ENCODE data around the gene ETV4. TPM values are rescaled to one million over a fixed set of nuclear protein-coding genes. Genes with fewer than 3 reads are reported as not detected.
A peak's percentile ranks its signal among the peaks of the same experiment; 100 is the strongest.

Gene ETV4
- total and polyA plus RNA-seq, 2 of the 13 experiments (the other 11 are each of a cell fraction or from before 2014, with no cell fraction given) = 128 to 330 TPM

GRCh38 chr17:43576563-43577229 lies 30.6 kb upstream of the ETV4 start (continued):
- peak; percentile 76; the same call in 1 of the 2 replicates for TF ChIP-seq STAT6 (CRISPR knock-in tag; IDR thresholded peaks at IDR 0.05; ENCODE audit: borderline replicate concordance)
- peak; percentile 51 for TF ChIP-seq FOXO1 (CRISPR knock-in tag; IDR thresholded peaks at IDR 0.05)
- no peak for TF ChIP-seq HIC2 (CRISPR knock-in tag; IDR thresholded peaks at IDR 0.05; ENCODE audit: low read depth)
- no peak for TF ChIP-seq ZNF207 (IDR thresholded peaks at IDR 0.05; ENCODE audit: borderline replicate concordance)
- no peak for TF ChIP-seq ZNF672 (CRISPR knock-in tag; IDR thresholded peaks at IDR 0.05)
- TF ChIP-seq SPEN (CRISPR knock-in tag; IDR thresholded peaks at IDR 0.05; ENCODE audit: low read depth) = 0 out of 2 replicates have a peak, but pooled peaks have one; percentile 42
- peak; percentile 47; the same call in 1 of the 2 replicates for TF ChIP-seq ZSCAN25 (CRISPR knock-in tag; IDR thresholded peaks at IDR 0.05)
- no peak for TF ChIP-seq ISL2 (CRISPR knock-in tag; IDR thresholded peaks at IDR 0.05)
- TF ChIP-seq MAZ (IDR thresholded peaks at IDR 0.05; ENCODE audit: borderline replicate concordance, low read depth, low read length) = peak; percentile 87
- peak; percentile 55; the same call in 1 of the 2 replicates for TF ChIP-seq MAZ (CRISPR knock-in tag; IDR thresholded peaks at IDR 0.05; ENCODE audit: low read depth)
- TF ChIP-seq PREB (CRISPR knock-in tag; IDR thresholded peaks at IDR 0.05) = no peak
- no peak for TF ChIP-seq ZNF232 (CRISPR knock-in tag; IDR thresholded peaks at IDR 0.05; ENCODE audit: borderline replicate concordance)
- TF ChIP-seq ZNF235 (CRISPR knock-in tag; IDR thresholded peaks at IDR 0.05; ENCODE audit: borderline replicate concordance) = no peak
- no peak for TF ChIP-seq HMGA1 (CRISPR knock-in tag; conservative IDR thresholded peaks at IDR 0.05)
- TF ChIP-seq ZFP62 (CRISPR knock-in tag; IDR thresholded peaks at IDR 0.05) = no peak
- no peak for TF ChIP-seq RFX5 (IDR thresholded peaks at IDR 0.05; ENCODE audit: low read depth, low read length)
- no peak for TF ChIP-seq PBX2 (CRISPR knock-in tag; IDR thresholded peaks at IDR 0.05)
- TF ChIP-seq ZNF704 (CRISPR knock-in tag; IDR thresholded peaks at IDR 0.05; ENCODE audit: borderline replicate concordance) = 0 out of 2 replicates have a peak, but pooled peaks have one; percentile 58
- no peak for TF ChIP-seq TMF1 (CRISPR knock-in tag; IDR thresholded peaks at IDR 0.05; ENCODE audit: low read depth)
- 0 out of 2 replicates have a peak, but pooled peaks have one; percentile 25 for TF ChIP-seq DPF2 (CRISPR knock-in tag; IDR thresholded peaks at IDR 0.05; ENCODE audit: borderline replicate concordance, low read depth)
- no peak for TF ChIP-seq IKZF4 (CRISPR knock-in tag; IDR thresholded peaks at IDR 0.05; ENCODE audit: borderline replicate concordance, low read depth, not compliant biosample characterization)
